Measurements from ENCODE around the gene GABARAP.

The GABARAP gene

DNA sequence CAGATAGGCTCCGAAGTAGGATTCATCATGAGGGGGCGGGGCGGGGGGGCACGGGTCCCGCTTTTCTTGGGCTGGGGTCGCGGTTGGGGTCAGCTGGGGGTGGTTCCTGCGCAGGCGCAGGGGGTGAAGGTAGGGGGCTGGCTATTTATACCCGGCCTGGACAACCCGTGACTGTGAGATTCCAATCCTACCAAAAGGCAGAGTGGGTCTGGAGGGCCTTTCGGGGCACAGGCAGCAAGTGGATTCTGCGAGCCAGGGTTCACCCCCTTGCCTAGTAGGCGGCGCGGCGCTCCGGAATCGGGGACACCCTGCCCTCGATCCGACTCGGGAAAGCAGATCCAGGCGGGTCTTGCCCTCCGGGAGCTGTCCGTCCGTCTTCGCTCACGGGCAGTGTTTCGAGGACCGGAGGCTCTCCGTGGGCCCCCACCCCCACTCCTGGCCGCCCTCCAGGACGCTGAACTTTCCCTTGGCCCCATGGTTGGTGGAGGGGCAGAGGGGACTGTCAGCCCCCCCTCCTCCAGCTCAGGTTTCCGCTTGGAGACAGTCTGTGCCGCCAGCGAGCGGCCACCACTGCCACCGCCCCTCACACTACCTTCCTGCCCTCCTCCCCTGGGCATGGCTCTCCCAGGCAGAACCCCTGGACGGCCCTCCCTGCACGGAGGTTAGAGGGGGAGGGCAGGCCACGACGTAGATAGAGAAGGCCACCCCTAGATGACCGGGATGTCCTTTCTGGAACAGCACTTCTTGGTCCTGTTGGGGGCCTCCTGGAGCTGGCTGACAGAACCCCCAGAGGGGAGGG, 39.9 kb upstream of the GABARAP start:
- no peak for TF ChIP-seq POLR2A (IDR thresholded peaks at IDR 0.05; ENCODE audit: low read depth, low read length)
- FAIRE-seq (no peak), DNase-seq (ENCODE audit: insufficient read length, low spot score) (no peak)

DNA sequence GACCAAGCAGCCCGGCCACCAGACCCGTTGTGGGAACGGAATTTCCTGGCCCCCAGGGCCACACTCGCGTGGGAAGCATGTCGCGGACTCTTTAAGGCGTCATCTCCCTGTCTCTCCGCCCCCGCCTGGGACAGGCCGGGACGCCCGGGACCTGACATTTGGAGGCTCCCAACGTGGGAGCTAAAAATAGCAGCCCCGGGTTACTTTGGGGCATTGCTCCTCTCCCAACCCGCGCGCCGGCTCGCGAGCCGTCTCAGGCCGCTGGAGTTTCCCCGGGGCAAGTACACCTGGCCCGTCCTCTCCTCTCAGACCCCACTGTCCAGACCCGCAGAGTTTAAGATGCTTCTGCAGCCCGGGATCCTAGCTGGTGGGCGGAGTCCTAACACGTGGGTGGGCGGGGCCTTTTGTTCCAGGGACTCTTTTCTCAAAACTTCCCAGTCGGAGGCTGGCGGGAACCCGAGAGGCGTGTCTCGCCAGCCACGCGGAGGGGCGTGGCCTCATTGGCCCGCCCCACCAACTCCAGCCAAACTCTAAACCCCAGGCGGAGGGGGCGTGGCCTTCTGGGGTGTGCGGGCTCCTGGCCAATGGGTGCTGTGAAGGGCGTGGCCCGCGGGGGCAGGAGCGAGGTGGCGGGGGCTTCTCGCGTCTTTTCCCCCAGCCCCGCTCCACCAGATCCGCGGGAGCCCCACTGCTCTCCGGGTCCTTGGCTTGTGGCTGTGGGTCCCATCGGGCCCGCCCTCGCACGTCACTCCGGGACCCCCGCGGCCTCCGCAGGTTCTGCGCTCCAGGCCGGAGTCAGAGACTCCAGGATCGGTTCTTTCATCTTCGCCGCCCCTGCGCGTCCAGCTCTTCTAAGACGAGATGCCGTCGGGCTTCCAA, 39.1 kb upstream of the GABARAP start, which contains the start of gene SLC2A4:
TSS of gene SLC2A4 (plus strand) at position 645 of the 879 bp plus-strand sequence. CDS start at position 862, 217 bp downstream.
- FAIRE-seq = peak; percentile 91
- TF ChIP-seq POU2F2 (IDR thresholded peaks at IDR 0.05; ENCODE audit: low read depth, low read length) (no peak), POLR2AphosphoS5 (IDR thresholded peaks at IDR 0.05; ENCODE audit: low read depth, low read length) (no peak), TAF1 (IDR thresholded peaks at IDR 0.05; ENCODE audit: low read depth, low read length) (no peak), PAX5 (IDR thresholded peaks at IDR 0.05; ENCODE audit: insufficient read depth, low read length, severe bottlenecking) (no peak), SPI1 (IDR thresholded peaks at IDR 0.05; ENCODE audit: low read depth, low read length) (no peak), POLR2A (IDR thresholded peaks at IDR 0.05; ENCODE audit: low read depth, low read length) (no peak)
- DNase-seq (ENCODE audit: insufficient read length, low spot score) = peak; percentile 98

DNA sequence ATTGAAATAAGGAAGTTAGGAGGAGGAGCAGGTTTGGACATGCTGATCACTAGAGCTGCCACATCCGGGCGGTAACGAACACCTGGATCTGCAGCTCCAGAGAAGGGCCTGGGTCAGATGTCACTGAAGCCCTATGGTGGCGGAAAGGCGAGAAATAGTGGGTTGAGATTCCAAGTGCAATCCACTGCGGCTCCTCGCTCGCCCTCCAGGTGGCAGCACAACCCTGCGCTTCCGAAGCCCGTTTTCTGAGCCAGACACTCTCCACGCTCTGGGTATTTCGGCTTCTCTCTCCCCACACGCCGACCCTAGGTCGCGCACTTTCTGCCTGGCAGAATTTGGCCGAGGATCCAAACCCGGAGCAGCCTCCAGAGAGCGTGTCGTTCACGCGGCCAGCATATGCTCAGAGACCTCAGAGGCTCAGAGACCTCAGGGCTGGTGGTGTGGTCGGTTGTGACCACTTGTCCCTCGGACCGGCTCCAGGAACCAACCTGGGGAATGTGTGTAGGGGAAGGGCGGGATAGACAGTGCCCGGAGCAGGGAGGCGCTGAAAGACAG, 38.3 kb upstream of the GABARAP start:
- DNase-seq (ENCODE audit: insufficient read length, low spot score) = peak; percentile 85
- FAIRE-seq = peak; percentile 97
- TF ChIP-seq PAX5 (IDR thresholded peaks at IDR 0.05; ENCODE audit: insufficient read depth, low read length, severe bottlenecking) (peak; percentile 45), POLR2AphosphoS5 (IDR thresholded peaks at IDR 0.05; ENCODE audit: low read depth, low read length) (no peak)

DNA sequence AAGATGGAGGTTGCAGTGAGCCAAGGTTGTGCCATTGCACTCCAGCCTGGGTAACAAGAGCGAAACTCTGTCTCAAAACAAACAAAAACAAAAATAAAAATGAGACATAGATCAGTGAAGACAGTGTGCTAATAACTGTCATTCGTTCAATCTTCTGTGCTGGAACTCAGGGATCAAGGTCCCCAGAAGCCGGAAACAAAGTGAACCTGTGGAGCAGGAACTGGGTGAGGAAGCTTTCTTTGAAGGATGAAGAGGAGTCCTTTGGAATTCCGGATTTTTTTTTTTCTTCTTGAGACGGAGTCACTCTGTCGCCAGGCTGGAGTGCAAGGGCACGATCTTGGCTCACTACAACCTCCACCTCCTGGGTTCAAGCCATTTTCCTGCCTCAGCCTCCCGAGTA, 37.2 kb upstream of the GABARAP start:
- no peak for DNase-seq (ENCODE audit: insufficient read length, low spot score)
- no peak for TF ChIP-seq TAF1 (IDR thresholded peaks at IDR 0.05; ENCODE audit: low read depth, low read length)
- no peak for TF ChIP-seq POU2F2 (IDR thresholded peaks at IDR 0.05; ENCODE audit: low read depth, low read length)
- no peak for TF ChIP-seq POLR2AphosphoS5 (IDR thresholded peaks at IDR 0.05; ENCODE audit: low read depth, low read length)
- no peak for TF ChIP-seq PAX5 (IDR thresholded peaks at IDR 0.05; ENCODE audit: insufficient read depth, low read length, severe bottlenecking)
- TF ChIP-seq POLR2A (IDR thresholded peaks at IDR 0.05; ENCODE audit: low read depth, low read length) = no peak
- no peak for TF ChIP-seq SPI1 (IDR thresholded peaks at IDR 0.05; ENCODE audit: low read depth, low read length)
- FAIRE-seq = no peak

DNA sequence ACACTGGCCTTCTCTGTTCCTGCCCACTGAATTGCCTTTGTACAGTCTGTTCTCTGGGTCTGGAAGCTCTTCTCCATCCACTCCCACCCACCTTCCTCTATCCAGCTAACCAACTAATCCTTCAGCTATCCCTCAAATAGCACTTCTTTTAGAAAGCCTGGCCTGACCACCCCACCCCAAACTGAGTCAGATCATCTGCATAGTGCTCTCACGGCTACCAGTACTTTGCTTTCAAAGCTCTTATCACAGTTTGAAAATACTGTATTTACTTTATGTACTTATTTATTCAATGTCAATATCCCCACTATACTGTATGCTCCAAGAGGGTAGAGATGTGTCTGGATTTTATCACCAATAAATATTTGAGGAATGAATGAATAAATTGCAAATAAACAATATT, 24.5 kb upstream of the GABARAP start:
- DNase-seq (ENCODE audit: insufficient read length, low spot score) (no peak), FAIRE-seq (no peak)

DNA sequence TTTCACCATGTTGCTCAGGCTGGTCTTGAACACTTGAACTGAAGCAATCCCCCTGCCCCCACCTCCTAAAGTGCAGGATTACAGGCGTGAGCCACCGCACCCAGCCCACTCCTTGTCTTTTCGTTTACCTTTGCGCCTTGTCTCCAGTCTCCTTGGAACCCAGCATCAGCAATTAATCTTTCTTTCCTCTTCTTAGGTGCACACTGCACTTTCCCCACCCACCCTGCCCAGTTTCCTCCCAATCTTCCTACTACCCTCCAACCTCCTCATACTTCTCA, 21.5 kb upstream of the GABARAP start:
- no peak for DNase-seq (ENCODE audit: insufficient read length, low spot score)
- no peak for TF ChIP-seq POLR2AphosphoS5 (IDR thresholded peaks at IDR 0.05; ENCODE audit: low read depth, low read length)
- no peak for TF ChIP-seq TAF1 (IDR thresholded peaks at IDR 0.05; ENCODE audit: low read depth, low read length)
- no peak for TF ChIP-seq POU2F2 (IDR thresholded peaks at IDR 0.05; ENCODE audit: low read depth, low read length)
- no peak for TF ChIP-seq SPI1 (IDR thresholded peaks at IDR 0.05; ENCODE audit: low read depth, low read length)
- no peak for TF ChIP-seq POLR2A (IDR thresholded peaks at IDR 0.05; ENCODE audit: low read depth, low read length)
- no peak for TF ChIP-seq PAX5 (IDR thresholded peaks at IDR 0.05; ENCODE audit: insufficient read depth, low read length, severe bottlenecking)
- no peak for FAIRE-seq

More for the DNA sequence above, 24.5 kb upstream of the GABARAP start:
- no peak for TF ChIP-seq POLR2AphosphoS5 (IDR thresholded peaks at IDR 0.05; ENCODE audit: low read depth, low read length)
- no peak for TF ChIP-seq SPI1 (IDR thresholded peaks at IDR 0.05; ENCODE audit: low read depth, low read length)
- TF ChIP-seq POU2F2 (IDR thresholded peaks at IDR 0.05; ENCODE audit: low read depth, low read length) = no peak
- no peak for TF ChIP-seq PAX5 (IDR thresholded peaks at IDR 0.05; ENCODE audit: insufficient read depth, low read length, severe bottlenecking)
- no peak for TF ChIP-seq TAF1 (IDR thresholded peaks at IDR 0.05; ENCODE audit: low read depth, low read length)
- TF ChIP-seq POLR2A (IDR thresholded peaks at IDR 0.05; ENCODE audit: low read depth, low read length) = no peak

DNA sequence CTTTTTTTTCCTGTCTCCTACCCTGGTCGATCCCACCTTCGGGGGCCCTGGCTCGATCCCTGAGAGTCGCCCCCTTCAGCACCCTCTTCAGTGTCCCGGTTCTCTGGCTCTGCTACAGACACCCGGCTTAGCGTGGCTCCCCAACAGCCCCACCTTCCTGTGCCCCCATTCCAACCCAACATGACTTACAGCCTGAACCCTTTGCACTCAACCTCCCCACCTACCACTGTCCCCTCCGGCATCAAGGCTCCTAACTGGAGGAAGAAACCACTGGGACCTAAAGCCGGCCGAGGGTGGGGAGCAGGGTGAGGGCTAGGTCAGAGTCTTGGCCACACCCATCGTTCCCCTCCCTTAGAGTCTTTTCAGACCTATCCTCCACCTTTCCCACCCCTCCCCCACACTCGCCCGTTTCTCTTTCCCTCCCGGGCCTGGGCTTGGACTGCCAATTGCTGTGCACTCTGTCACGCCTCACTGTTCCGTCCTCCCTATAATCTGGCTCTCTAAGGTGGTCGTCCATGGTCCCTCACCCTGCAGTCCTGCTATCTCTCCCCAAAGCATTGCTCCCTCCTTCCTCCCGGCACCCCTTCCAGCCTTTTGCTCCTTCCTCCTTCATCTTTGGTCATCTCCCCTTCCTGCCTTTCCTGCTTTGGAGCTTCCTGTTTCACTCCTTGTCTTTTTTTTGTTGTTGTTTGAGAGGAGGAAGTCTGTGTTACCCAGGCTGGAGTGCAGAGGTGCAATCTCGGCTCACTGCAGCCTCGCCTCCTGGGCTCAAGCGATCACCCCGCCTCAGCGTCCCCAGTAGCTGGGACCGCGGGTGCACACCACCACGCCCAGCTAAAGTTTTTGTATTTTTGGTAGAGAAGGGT, 20.9 kb upstream of the GABARAP start:
- no peak for TF ChIP-seq TAF1 (IDR thresholded peaks at IDR 0.05; ENCODE audit: low read depth, low read length)
- no peak for TF ChIP-seq POLR2AphosphoS5 (IDR thresholded peaks at IDR 0.05; ENCODE audit: low read depth, low read length)
- FAIRE-seq = no peak
- no peak for DNase-seq (ENCODE audit: insufficient read length, low spot score)

DNA sequence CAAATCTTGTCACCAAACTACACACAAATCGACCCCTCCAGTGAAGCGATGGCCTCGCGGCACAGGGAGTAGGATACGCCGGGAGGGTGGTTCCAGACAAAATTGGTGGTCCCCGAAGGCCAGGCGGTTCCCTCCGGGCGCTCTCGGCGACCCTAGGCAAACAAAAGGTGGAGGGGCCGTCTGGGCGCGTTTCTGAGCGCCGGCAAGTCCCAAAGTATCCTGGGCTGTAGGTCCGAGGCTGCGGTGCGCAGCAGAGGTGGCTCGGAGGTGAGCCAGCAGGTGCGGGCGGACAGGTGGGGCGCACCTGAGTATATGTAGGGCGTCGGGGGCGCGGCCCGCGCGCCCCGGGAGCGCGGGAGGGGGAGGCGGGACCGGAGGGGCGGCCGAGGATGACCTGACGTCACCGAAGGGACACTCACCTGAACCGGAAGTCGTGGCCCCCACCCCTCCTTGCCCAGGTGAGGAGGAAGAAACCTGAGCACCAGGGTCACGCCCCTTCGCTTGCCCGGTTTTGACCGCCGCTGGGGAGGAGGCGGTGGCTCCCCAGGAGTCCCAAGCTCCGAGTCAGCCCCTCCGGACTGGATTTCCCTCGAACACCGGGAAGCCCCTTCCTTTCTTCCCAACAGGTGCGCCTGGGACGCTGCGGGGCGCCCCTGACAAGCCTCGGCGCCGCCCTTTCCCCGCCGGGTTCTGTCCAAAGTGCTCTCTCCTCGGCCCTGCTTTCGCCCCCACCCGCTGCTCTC, 20.1 kb upstream of the GABARAP start, which contains the start of gene CLDN7:
TSS of gene CLDN7 (minus strand) at position 287 of the 743 bp plus-strand sequence. CDS start 435 bp downstream, outside the sequence.
- DNase-seq (ENCODE audit: insufficient read length, low spot score) = no peak
- FAIRE-seq = no peak
- no peak for TF ChIP-seq PAX5 (IDR thresholded peaks at IDR 0.05; ENCODE audit: insufficient read depth, low read length, severe bottlenecking)
- TF ChIP-seq POLR2A (IDR thresholded peaks at IDR 0.05; ENCODE audit: low read depth, low read length) = no peak
- no peak for TF ChIP-seq TAF1 (IDR thresholded peaks at IDR 0.05; ENCODE audit: low read depth, low read length)
- TF ChIP-seq POLR2AphosphoS5 (IDR thresholded peaks at IDR 0.05; ENCODE audit: low read depth, low read length) = no peak
- no peak for TF ChIP-seq POU2F2 (IDR thresholded peaks at IDR 0.05; ENCODE audit: low read depth, low read length)
- TF ChIP-seq SPI1 (IDR thresholded peaks at IDR 0.05; ENCODE audit: low read depth, low read length) = no peak

Measured in GM12891 (cell line).